Smooth muscle cell (in vitro differentiated cells): Measurements from ENCODE around the gene KCNMA1. TPM values are rescaled to one million over a fixed set of nuclear protein-coding genes. Genes with fewer than 3 reads are reported as not detected.

Source experiments
- DNase-seq: peaks from one replicate; lab custom pipeline; 2025; ENCODE audit not compliant: unreplicated experiment; lab: John Stamatoyannopoulos, UW
- H2AFZ ChIP-seq: fragments of 200-600 bp; sonication (generic); 2 replicates; pipeline ENCODE4 v1.6.0; 2016; ENCODE audit warnings: antibody characterized with exemption, low read depth, mild to moderate bottlenecking
- H3F3A ChIP-seq: fragments of 200-600 bp; sonication (generic); 2 replicates; pipeline ENCODE4 v1.6.0; 2017; ENCODE audit warnings: antibody characterized with exemption, low read depth
- H3K27ac ChIP-seq: fragments of 200-600 bp; sonication (generic); 2 replicates; pipeline ENCODE4 v1.5.1; 2016; ENCODE audit warnings: low read depth, mild to moderate bottlenecking
- H3K27me3 ChIP-seq: fragments of 200-600 bp; sonication (generic); 2 replicates; pipeline ENCODE4 v1.6.1; 2016; ENCODE audit warnings: low read depth, mild to moderate bottlenecking
- H3K36me3 ChIP-seq: fragments of 200-600 bp; sonication (generic); 2 replicates; pipeline ENCODE4 v1.5.1; 2016; ENCODE audit warnings: low read depth
- H3K4me1 ChIP-seq: fragments of 200-600 bp; sonication (generic); 2 replicates; pipeline ENCODE4 v1.5.1; 2016; ENCODE audit warnings: low read depth
- H3K4me2 ChIP-seq: fragments of 200-600 bp; sonication (generic); 2 replicates; pipeline ENCODE4 v1.6.0; 2016; ENCODE audit warnings: mild to moderate bottlenecking
- H3K4me3 ChIP-seq: fragments of 200-600 bp; sonication (generic); 2 replicates; pipeline ENCODE4 v1.5.1; 2016; ENCODE audit warnings: mild to moderate bottlenecking
- H3K79me2 ChIP-seq: fragments of 200-600 bp; sonication (generic); 2 replicates; pipeline ENCODE4 v1.6.0; 2016; ENCODE audit warnings: low read depth, mild to moderate bottlenecking
- H3K9ac ChIP-seq: fragments of 200-600 bp; sonication (generic); 2 replicates; pipeline ENCODE4 v1.6.0; 2016; ENCODE audit warnings: low read depth
- H3K9me3 ChIP-seq: fragments of 200-600 bp; sonication (generic); replicated peaks from 2 replicates; pipeline ENCODE4 v1.5.1; 2016; ENCODE audit warnings: low read depth
- H4K20me1 ChIP-seq: fragments of 200-600 bp; sonication (generic); 2 replicates; pipeline ENCODE4 v1.6.0; 2016; ENCODE audit warnings: low read depth
- WGBS: methylation state at CpG from one replicate; pipeline ENCODE4 v1.1.7; 2016; ENCODE audit warnings: low lambda C conversion rate; 5-methylcytosine and 5-hydroxymethylcytosine counted together
- polyA plus RNA-seq: library from polyadenylated mRNA; unstranded; fragments of >200 nt; fragmentation: Nextera tagmentation; extraction: Ambion mirVana; gene quantifications from 2 replicates; pipeline ENCODE4 v1.2.1, GENCODE V29; 2016
- total RNA-seq: library from RNA; depleted of rRNA; stranded (reverse); fragments of >200 nt; gene quantifications from 2 replicates; pipeline ENCODE4 v1.2.3, GENCODE V29; 2014
- TF ChIP-seq, protein P1 (sequence below): fragments of 200-600 bp; sonication (generic); IDR thresholded peaks from 2 replicates; pipeline ENCODE4 v1.5.1; 2017; ENCODE audit warnings: borderline replicate concordance, mild to moderate bottlenecking, antibody characterized with exemption; ENCODE audit not compliant: insufficient read depth, poor library complexity, severe bottlenecking

The KCNMA1 gene
- total and polyA plus RNA-seq, 2 experiments from 2014 or later = 9.1 to 23.4 TPM

- no peaks in the 10 kb centered on the region for H3K36me3 ChIP-seq
- DNase-seq = no peak
- no peaks in the 10 kb centered on the region for H3K4me1 ChIP-seq
- WGBS = 33% methylated on average over 6 of the region's 6 CpGs
- H3K79me2 ChIP-seq = no peaks in the 10 kb centered on the region
- H4K20me1 ChIP-seq = no peaks in the 10 kb centered on the region
- peaks cover 28% of the 10 kb centered on the region for H3F3A ChIP-seq
- H3K9me3 ChIP-seq = no peaks in the 10 kb centered on the region
- no peak overlapping the region for H3K4me3 ChIP-seq
- H3K27me3 ChIP-seq = no peaks in the 10 kb centered on the region
- peak overlapping the region; percentile 78 for H3K4me2 ChIP-seq
- no peak overlapping the region for H3K9ac ChIP-seq
- H2AFZ ChIP-seq = peak overlapping the region; percentile 52
- H3K27ac ChIP-seq = peak overlapping the region; percentile 22
- TF ChIP-seq, protein P1, sequence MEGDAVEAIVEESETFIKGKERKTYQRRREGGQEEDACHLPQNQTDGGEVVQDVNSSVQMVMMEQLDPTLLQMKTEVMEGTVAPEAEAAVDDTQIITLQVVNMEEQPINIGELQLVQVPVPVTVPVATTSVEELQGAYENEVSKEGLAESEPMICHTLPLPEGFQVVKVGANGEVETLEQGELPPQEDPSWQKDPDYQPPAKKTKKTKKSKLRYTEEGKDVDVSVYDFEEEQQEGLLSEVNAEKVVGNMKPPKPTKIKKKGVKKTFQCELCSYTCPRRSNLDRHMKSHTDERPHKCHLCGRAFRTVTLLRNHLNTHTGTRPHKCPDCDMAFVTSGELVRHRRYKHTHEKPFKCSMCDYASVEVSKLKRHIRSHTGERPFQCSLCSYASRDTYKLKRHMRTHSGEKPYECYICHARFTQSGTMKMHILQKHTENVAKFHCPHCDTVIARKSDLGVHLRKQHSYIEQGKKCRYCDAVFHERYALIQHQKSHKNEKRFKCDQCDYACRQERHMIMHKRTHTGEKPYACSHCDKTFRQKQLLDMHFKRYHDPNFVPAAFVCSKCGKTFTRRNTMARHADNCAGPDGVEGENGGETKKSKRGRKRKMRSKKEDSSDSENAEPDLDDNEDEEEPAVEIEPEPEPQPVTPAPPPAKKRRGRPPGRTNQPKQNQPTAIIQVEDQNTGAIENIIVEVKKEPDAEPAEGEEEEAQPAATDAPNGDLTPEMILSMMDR = no peak
Measured at GRCh38 chr10:76975126-76975525, 662.5 kb downstream of the KCNMA1 start.

GRCh38 chr10:76974017-76974691 lies 663.5 kb downstream of the KCNMA1 start:
- no peak overlapping the region for H3K9ac ChIP-seq

DNA sequence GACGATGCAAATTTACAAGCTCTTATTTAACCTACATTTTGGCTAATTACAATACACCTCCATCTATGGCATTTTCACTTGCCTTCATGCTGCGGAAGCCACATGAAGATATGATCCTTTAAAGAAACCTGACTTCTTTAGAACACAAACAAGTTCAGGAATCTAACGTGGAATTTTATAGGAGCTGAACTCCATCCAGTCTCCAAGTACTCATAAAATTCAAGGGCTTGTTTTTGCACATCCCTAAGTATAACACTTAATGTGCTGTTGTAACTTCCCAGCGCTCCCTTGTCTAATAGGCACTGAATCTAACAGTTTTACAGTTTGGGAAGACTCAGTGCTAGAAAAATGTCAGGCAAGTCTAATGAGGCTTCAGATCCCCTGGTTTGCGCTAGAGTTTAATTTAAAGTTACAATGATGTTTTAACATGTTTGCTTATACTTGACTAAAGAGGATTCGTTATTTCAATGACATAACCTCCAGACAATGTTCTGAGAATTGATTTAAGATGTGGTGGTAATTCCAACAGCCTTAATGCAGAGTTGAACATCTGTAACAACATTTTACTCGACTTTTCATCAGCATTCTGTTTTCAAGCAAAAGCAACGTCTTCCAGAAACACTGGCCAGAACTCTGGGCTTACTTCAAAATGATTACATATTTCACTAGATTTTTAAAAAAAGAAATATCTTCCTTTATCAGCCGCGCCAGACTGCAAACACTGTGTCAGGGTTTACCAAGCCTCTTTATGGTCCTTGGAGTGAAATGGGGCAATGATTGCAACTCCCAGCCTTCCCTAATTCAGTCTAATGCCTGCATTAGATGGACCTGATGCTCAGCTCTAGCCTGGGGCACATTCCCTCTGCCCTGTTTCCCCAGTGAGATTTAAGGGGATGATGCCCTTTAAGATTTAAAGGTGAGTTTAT lies 664.3 kb downstream of the KCNMA1 start:
- peaks cover 28% of the 10 kb centered on the region for H3F3A ChIP-seq
- H3K27me3 ChIP-seq = no peaks in the 10 kb centered on the region
- no peak overlapping the region for H3K9ac ChIP-seq
- peak overlapping the region; percentile 78 for H3K4me2 ChIP-seq
- H3K36me3 ChIP-seq = no peaks in the 10 kb centered on the region
- TF ChIP-seq, protein P1 = no peak
- no peak for DNase-seq
- H4K20me1 ChIP-seq = no peaks in the 10 kb centered on the region
- H3K9me3 ChIP-seq = no peaks in the 10 kb centered on the region
- H3K4me1 ChIP-seq = peaks cover 6% of the 10 kb centered on the region
- no peaks in the 10 kb centered on the region for H3K79me2 ChIP-seq
- no peak overlapping the region for H2AFZ ChIP-seq
- H3K4me3 ChIP-seq = no peak overlapping the region
- peak overlapping the region; percentile 58 for H3K27ac ChIP-seq
- 23% methylated on average over 10 of the region's 10 CpGs for WGBS

More at GRCh38 chr10:76974017-76974691, 663.5 kb downstream of the KCNMA1 start:
- no peak for DNase-seq
- Histone ChIP-seq H3K27me3 (no peaks in the 10 kb centered on the region), H3F3A (peaks cover 28% of the 10 kb centered on the region), H3K4me3 (no peak overlapping the region), H3K9me3 (no peaks in the 10 kb centered on the region), H3K4me2 (peak overlapping the region; percentile 78), H3K4me1 (peaks cover 6% of the 10 kb centered on the region), H3K27ac (peak overlapping the region; percentile 58), H3K36me3 (no peaks in the 10 kb centered on the region), H4K20me1 (no peaks in the 10 kb centered on the region), H2AFZ (no peak overlapping the region), H3K79me2 (no peaks in the 10 kb centered on the region)
- TF ChIP-seq, protein P1 = no peak
- WGBS = 53% methylated on average over 10 of the region's 10 CpGs
